ENCODE measurements around the gene FARS2.

GRCh38 chr6:5463690-5464089 lies 202.4 kb downstream of the FARS2 start:
- TF ChIP-seq CTCF (conservative IDR thresholded peaks at IDR 0.05) (no peak), ZFX (IDR thresholded peaks at IDR 0.05) (no peak)
